ENCODE data around the gene PRRC2B.
A peak's percentile ranks its signal among the peaks of the same experiment; 100 is the strongest.

The PRRC2B gene

GRCh38 chr9:131473891-131474290 is 80.0 kb downstream of the PRRC2B start:
- no peak for DNase-seq

DNA sequence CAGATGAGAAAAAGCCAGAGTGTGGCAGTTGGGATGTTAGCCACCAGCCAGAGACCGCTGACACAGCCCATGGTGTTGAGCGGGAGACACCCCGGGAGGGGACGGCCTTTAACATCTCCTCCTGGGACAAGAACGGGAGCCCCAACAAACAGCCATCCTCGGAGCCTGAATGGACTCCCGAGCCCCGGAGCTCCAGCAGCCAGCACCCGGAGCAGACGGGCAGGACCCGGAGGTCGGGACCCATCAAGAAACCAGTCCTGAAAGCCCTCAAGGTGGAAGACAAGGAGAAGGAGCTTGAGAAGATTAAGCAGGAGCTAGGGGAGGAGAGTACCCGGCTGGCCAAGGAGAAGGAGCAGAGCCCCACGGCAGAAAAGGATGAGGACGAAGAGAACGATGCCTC is 80.8 kb downstream of the PRRC2B start:
- DNase-seq, result no peak

GRCh38 chr9:131475111-131475955 is 81.4 kb downstream of the PRRC2B start:
- DNase-seq, result no peak

GRCh38 chr9:131475956-131476776 is 82.3 kb downstream of the PRRC2B start:
- DNase-seq, result no peak

GRCh38 chr9:131476777-131477345 is 83.0 kb downstream of the PRRC2B start:
- DNase-seq, result no peak

- DNase-seq, result no peak
These were observed 83.5 kb downstream of the PRRC2B start for GRCh38 chr9:131477367-131477766.

DNA sequence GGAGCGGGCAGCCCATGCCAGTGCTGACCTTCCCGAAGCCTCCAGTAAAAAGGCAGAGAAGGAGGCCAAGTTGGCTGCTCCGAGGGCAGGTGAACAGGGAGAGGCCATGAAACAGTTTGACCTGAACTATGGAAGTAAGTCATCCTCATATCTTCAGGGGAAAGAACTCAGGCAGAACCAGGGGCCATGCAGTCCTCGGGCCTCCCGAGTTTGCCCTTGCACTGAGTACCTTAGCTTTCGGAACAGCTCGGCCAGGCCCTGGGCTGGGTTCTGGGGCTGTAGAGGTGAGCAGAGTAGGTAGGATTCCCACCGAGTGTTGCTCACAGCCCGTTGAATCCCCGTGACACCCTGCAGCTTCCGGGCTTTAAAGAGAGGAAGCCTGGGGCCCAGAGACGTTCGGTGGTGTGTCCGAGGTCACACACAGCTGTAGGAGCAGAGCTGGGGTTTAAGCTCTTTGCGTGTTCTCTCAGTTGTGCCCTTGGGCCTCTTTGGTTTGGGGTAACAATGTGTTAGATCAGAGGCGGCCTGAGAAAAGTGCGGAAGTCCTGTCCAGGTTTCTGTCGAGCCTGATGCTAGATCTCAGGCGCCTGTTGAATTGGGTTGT is 84.0 kb downstream of the PRRC2B start:
- no peak for DNase-seq

DNA sequence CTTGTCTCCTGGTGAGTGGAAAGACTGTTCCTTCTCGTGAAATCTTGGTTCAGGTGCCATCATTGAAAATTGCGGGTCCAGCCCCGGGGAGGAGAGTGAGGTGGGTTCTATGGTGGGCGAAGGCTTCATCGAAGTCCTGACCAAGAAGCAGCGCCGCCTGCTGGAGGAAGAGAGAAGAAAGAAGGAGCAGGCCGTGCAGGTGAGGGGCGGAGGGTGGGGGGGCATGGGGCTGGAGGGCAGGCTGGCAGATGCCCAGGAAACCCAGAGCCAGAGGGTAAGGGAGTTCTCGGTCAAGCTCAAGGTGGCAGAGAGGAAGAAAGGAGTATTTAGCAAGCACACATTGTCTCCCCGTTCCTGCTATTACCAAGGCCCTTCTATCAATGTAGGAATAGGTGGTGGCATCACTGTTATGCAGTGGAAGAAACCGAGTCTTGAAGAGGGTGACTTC is 84.6 kb downstream of the PRRC2B start:
- peak; percentile 9 for DNase-seq

GRCh38 chr9:131478911-131479310 is 85.0 kb downstream of the PRRC2B start:
- no peak for DNase-seq

DNA sequence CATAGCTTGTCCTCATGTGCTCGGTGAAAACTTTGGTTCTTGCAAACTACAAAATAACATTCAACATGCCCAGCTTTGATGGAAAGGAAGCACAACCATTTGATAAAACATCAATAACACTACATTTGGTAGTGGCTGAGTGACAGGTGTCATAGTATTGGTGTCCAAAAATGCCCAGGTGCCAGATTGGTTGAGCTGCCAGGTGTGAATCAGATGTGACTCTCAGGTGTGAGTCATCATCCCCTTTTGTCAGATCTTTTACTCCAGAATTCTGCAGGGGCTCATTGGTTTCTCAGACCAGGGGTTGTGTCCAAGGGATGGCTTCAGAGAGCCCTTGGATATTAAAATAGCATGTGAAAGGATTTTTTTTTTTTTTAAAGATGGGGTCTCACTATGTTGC is 86.4 kb downstream of the PRRC2B start:
- DNase-seq, result no peak

DNA sequence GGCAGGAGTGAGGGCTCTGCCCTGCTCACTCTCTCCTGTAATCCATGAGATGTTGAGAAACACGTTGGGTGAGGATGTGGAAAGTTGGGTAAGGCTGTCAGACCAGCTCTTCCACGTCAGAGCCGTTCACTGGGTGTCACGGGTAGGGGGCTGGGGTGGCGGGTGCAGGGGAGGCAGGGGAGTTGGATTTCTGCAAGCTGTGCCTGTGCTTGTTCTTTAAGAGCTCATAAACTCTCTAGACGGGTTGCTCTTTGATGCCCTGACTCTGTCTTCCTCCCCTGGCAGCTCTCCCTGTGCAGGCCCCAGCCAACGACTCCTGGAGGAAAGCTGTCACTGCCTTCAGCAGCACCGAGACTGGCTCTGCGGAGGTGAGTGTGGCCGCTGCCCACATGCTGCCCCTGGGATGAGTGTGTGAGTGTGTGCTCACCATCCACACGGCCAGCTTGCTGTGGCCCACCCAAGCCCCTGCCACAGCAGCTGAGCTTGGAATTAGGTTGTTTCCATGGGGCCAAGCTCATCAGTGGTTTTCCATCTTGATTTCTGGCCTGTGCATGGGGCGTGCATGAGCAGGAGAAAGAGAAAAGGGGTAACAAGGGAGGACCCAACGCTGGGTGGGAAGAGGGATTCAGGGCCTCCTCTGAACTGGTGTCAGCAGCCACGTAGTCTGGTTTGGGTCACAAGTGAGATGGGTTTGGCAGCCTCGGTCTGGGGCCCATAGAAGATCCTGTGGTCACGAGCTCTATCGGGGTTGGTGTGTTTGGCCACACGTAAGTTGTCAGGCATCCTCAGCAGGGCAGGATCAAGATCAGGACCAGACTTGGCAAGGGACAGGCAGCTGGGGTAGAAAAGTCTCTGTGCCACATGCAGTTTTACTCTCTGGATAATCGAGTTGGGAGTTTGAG is 87.8 kb downstream of the PRRC2B start:
- no peak for DNase-seq

GRCh38 chr9:131482343-131483006 is 88.6 kb downstream of the PRRC2B start:
- no peak for DNase-seq

GRCh38 chr9:131483319-131484050 is 89.6 kb downstream of the PRRC2B start:
- no peak for DNase-seq

DNA sequence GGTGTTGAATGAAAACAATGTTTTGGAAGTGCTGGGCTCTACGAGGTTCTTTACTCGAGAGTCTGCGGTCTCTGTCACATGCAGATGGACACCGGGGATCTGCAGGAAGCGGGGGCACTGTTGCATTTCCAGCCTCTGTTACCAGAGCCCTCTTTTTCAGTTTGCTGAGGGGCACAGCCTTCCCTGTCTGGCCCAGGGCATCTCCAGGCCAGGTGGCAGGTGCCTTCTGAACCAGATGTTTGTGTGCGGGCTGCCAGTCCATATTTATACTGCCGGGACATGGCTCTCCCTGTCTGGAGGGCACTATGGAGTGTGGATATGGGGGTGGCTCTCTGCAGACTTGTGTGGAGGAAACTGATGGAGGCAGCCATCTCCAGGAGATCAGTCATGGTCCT is 90.2 kb downstream of the PRRC2B start:
- no peak for DNase-seq

- no peak for DNase-seq
These were observed 90.8 kb downstream of the PRRC2B start for GRCh38 chr9:131484560-131485185.

- DNase-seq, result no peak
These were observed 91.3 kb downstream of the PRRC2B start for GRCh38 chr9:131485206-131485605.

DNA sequence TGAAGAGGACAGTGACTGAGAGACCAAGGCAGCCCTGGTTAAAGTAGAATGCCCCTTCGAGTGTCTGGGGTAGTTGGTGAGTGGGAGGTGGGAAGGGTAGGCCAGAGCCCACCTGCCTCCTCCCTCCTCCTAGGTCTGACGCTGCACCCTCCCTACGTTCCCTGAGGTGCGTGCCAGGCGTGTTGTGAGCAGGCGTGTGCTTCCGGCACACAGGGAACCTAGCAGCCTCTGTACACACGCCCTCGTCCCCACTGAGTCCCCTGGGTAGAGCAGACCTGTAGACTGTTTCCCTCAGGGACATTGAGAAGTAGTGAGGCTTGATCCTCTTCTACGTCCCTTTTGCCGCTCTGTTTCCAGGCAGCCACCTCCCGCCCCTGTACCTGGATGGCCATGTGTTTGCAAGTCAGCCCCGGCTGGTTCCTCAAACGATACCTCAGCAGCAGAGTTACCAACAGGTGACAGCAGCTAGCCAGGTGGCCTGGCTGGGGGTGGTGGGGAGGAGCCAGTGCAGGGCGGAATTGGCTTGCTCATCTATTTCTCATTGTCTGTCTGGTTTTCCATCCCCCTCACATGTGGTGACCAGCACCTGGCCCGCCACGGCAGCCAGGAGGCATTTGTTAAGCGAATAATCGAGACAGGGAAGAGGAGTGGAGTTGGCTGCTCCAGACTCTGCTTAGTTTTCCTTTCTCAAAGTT is 92.0 kb downstream of the PRRC2B start:
- DNase-seq, result no peak

- DNase-seq, result no peak
These were observed 93.1 kb downstream of the PRRC2B start for GRCh38 chr9:131487001-131487400.

DNA sequence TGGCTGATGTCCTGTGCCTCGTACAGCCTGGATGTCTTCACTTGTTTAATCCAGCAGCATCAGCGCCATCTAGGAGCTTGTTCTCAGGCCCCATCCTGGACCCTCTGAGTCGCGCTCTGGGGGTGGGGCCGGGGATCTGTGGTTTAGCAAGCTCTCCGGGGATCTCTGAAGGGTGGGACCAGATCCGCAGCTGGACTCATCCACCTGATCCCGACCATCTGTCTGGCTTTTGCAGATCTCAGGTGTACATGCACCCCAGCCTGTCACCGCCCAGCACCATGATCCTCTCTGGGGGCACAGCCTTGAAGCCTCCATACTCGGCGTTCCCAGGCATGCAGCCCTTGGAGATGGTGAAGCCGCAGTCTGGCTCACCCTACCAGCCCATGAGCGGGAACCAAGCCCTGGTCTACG is 93.7 kb downstream of the PRRC2B start:
- no peak for DNase-seq

DNA sequence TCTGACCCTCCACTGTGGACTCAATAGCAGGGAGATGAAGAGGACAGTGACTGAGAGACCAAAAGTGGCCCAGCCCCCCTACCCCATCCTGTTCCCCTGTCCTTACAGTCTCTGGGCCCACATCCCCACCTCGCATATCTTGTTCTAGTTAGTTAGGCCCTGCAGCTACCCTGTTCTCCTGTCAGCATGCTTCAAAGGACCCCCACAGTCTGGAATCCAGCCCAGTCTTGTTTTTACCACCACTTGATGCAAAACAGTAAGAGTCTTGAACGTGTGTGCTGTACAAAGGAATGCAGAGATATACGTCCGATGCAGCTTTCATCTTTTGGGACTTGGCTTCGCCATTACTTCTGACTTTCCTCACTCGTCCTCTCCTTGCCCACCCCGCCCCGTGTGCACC is 96.6 kb downstream of the PRRC2B start:
- DNase-seq, result no peak
